K562 (cell line): ENCODE measurements around the gene DBX1. TPM values are rescaled to one million over a fixed set of nuclear protein-coding genes. Genes with fewer than 3 reads are reported as not detected.

ENCODE experiments used
- ATF7 ChIP-seq: fragments of 450-650 bp; IDR thresholded peaks from 2 replicates; pipeline ENCODE4 v1.7.1; 2014; ENCODE audit warnings: mild to moderate bottlenecking, moderate library complexity
- CBX2 ChIP-seq: fragments of 200-600 bp; sonication (generic); IDR thresholded peaks from one replicate; pipeline ENCODE4 v1.6.1; 2012; ENCODE audit warnings: mild to moderate bottlenecking, low read length, inconsistent platforms; ENCODE audit not compliant: insufficient read depth, poor library complexity, severe bottlenecking
- CEBPZ ChIP-seq: fragments of 150-350 bp; IDR thresholded peaks from 2 replicates; pipeline ENCODE4 v1.6.1; 2014; ENCODE audit warnings: low read depth, mild to moderate bottlenecking, low read length, borderline replicate concordance
- CTBP1 ChIP-seq: fragments of 450-650 bp; IDR thresholded peaks from 2 replicates; pipeline ENCODE4 v1.6.1; 2016; ENCODE audit warnings: borderline replicate concordance
- ERF ChIP-seq: fragments of 450-650 bp; formaldehyde crosslinking; IDR thresholded peaks from 2 replicates; pipeline ENCODE4 v1.4.0; 2020; ENCODE audit warnings: mild to moderate bottlenecking, mixed read lengths
- HMGN3 ChIP-seq: IDR thresholded peaks from 2 replicates; pipeline ENCODE4 v1.6.1; 2011; ENCODE audit warnings: borderline replicate concordance, low read depth, mild to moderate bottlenecking, mixed read lengths, low read length; ENCODE audit not compliant: insufficient read length; ENCODE audit errors: extremely low read depth
- HNRNPH1 ChIP-seq: fragments of 200-400 bp; formaldehyde crosslinking; optimal IDR thresholded peaks from 2 replicates; pipeline ENCODE3; 2017; ENCODE audit warnings: low read depth, mild to moderate bottlenecking, low read length, moderate library complexity
- TAF7 ChIP-seq: fragments of 450-650 bp; IDR thresholded peaks from 2 replicates; pipeline ENCODE4 v1.6.1; 2016; ENCODE audit warnings: missing genetic modification characterization, missing compliant biosample characterization
- TARDBP ChIP-seq: fragments of 450-650 bp; IDR thresholded peaks from 2 replicates; pipeline ENCODE4 v1.6.1; 2016
- TCF7 ChIP-seq: sonication (generic); IDR thresholded peaks from 2 replicates; pipeline ENCODE4 v1.6.1; 2016; ENCODE audit warnings: antibody characterized with exemption, borderline replicate concordance
- TEAD2 ChIP-seq: fragments of 450-650 bp; IDR thresholded peaks from 2 replicates; pipeline ENCODE4 v1.6.1; 2016; ENCODE audit warnings: missing genetic modification characterization, control low read depth, missing compliant biosample characterization
- ZFP36 ChIP-seq: fragments of 150-350 bp; IDR thresholded peaks from 2 replicates; pipeline ENCODE4 v1.6.1; 2018; ENCODE audit warnings: low read length, low read depth; ENCODE audit not compliant: partially characterized antibody
- ZNF143 ChIP-seq: sonication (generic); formaldehyde crosslinking; IDR thresholded peaks from 2 replicates; pipeline ENCODE4 v1.9.0; 2022; ENCODE audit warnings: mild to moderate bottlenecking, missing genetic modification reagents
- ZNF174 ChIP-seq: fragments of 250-450 bp; sonication (Bioruptor Pico); IDR thresholded peaks from 2 replicates; pipeline ENCODE4 v1.4.0; 2020; ENCODE audit warnings: mild to moderate bottlenecking
- ZNF277 ChIP-seq: fragments of 250-450 bp; sonication (Bioruptor Pico); IDR thresholded peaks from 2 replicates; pipeline ENCODE4 v1.8.0; 2022; ENCODE audit warnings: inconsistent platforms, mild to moderate bottlenecking, moderate library complexity, borderline replicate concordance
- ZNF561 ChIP-seq: fragments of 450-650 bp; formaldehyde crosslinking; conservative IDR thresholded peaks from 2 replicates; pipeline ENCODE4 v1.4.0; 2020; ENCODE audit warnings: mild to moderate bottlenecking, moderate library complexity
- ZNF717 ChIP-seq: fragments of 250-450 bp; sonication (Bioruptor Pico); IDR thresholded peaks from 2 replicates; pipeline ENCODE4 v1.5.0; 2021
- polyA plus RNA-seq, 8 experiments: library from polyadenylated mRNA; depleted of rRNA in 4 of 8; stranded (reverse) in 5 of 8; unstranded in 3 of 8; fragments of >200 nt; fragmentation: Nextera tagmentation in 2 of 8; fragmentation: Illumina TruSeq in 1 of 8; extraction: Ambion mirVana in 2 of 8; extraction: Trizol in 1 of 8; gene quantifications; 2 replicates each; pipeline versions ENCODE4 v1.2.1 to v1.2.3, GENCODE V29; 2011 to 2014; ENCODE audit warnings: inconsistent platforms in 1 of 8, missing spikeins in 1 of 8
- total RNA-seq, 7 experiments: library from RNA; depleted of rRNA in 6 of 7; stranded (reverse); fragments of >200 nt in 6 of 7; fragmentation: Illumina TruSeq in 2 of 7; extraction: Trizol in 2 of 7; gene quantifications; 2 replicates each; pipeline versions ENCODE4 v1.2.1 to v1.2.3, GENCODE V29; 2011 to 2021; ENCODE audit warnings: low replicate concordance in 1 of 7
- TF ChIP-seq, protein P1 (sequence below): fragments of 450-650 bp; formaldehyde crosslinking; IDR thresholded peaks from 2 replicates; pipeline ENCODE4 v1.4.0; 2020; ENCODE audit warnings: mild to moderate bottlenecking, mixed read lengths
- TF ChIP-seq, protein P2 (sequence below): conservative IDR thresholded peaks from 2 replicates; pipeline ENCODE4 v1.6.1; 2011; ENCODE audit warnings: low read depth, mild to moderate bottlenecking, low read length; ENCODE audit not compliant: control insufficient read depth

DBX1 gene
- total and polyA plus RNA-seq, 9 of the 15 experiments (the other 6 are each of a cell fraction or from before 2014, with no cell fraction given) = not detected

DNA sequence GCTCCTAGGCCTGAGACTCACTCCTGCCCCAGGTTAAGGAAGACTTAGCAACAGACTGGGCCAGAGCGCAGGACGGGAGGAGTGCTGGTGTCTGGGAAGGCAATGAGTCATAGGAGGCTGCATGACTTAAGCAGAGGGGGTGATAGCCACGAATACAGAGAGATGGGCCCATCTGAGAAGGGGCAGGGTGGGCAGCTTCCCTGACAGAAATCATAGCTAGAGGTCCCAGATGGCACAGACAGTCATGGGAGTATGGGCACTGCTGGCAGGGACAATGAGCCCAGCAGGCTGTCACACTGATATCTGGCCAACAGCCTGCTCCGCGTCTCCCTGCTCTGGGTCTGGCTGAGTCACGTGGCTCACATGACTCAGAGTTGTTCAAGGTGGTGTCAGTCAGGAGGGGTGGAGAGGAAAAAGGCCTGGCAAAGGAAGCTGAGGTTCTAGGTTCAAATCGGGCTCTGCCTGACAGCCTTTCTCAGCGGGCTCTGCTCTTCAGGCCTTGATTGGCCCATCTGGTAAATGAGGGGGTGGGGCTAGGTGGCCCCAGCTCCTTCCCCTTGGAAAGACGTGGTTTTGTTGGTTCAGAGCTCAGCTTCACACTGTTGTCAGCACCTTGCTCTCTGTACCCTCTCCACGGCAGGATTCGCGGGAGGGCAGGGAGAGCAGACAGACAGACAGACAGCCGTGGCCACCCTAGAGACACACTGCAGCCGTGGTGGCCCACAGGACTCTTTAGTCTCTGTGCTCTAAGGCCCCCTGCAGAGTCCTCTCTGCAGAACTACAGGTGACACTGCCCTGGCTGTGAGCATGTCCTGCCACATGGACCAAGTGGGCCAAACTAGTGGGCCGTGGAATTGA is 47.8 kb downstream of the DBX1 start (continued):
- no peak for TF ChIP-seq CEBPZ
- no peak for TF ChIP-seq CBX2
- TF ChIP-seq HNRNPH1 = no peak
- no peak for TF ChIP-seq ZNF174 (CRISPR knock-in tag)
- TF ChIP-seq, protein P1, sequence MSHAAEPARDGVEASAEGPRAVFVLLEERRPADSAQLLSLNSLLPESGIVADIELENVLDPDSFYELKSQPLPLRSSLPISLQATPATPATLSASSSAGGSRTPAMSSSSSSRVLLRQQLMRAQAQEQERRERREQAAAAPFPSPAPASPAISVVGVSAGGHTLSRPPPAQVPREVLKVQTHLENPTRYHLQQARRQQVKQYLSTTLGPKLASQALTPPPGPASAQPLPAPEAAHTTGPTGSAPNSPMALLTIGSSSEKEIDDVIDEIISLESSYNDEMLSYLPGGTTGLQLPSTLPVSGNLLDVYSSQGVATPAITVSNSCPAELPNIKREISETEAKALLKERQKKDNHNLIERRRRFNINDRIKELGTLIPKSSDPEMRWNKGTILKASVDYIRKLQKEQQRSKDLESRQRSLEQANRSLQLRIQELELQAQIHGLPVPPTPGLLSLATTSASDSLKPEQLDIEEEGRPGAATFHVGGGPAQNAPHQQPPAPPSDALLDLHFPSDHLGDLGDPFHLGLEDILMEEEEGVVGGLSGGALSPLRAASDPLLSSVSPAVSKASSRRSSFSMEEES (CRISPR knock-in tag) = peak; percentile 95
- TF ChIP-seq ERF = no peak
- no peak for TF ChIP-seq ZNF277 (CRISPR knock-in tag)
- TF ChIP-seq TEAD2 = no peak
- TF ChIP-seq ZFP36 = peak; percentile 37
- TF ChIP-seq, protein P2, sequence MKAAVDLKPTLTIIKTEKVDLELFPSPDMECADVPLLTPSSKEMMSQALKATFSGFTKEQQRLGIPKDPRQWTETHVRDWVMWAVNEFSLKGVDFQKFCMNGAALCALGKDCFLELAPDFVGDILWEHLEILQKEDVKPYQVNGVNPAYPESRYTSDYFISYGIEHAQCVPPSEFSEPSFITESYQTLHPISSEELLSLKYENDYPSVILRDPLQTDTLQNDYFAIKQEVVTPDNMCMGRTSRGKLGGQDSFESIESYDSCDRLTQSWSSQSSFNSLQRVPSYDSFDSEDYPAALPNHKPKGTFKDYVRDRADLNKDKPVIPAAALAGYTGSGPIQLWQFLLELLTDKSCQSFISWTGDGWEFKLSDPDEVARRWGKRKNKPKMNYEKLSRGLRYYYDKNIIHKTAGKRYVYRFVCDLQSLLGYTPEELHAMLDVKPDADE = no peak
- no peak for TF ChIP-seq ZNF717 (CRISPR knock-in tag)
- no peak for TF ChIP-seq HMGN3
- no peak for TF ChIP-seq ZNF143
- TF ChIP-seq ZNF561 (CRISPR knock-in tag) = no peak
- no peak for TF ChIP-seq TCF7
- no peak for TF ChIP-seq TARDBP
- peak; percentile 78 for TF ChIP-seq CTBP1
- TF ChIP-seq TAF7 (tag) = no peak
- TF ChIP-seq ATF7 = peak; percentile 85
